Fibroblast of skin of abdomen (primary cell): Measurements from ENCODE around the gene MTUS2.
"Not testable (repeated sequence)": the region's sequence is repeated elsewhere in the genome, so short reads cannot be mapped to it uniquely, and the experiment has no call there.

ENCODE experiments used
- DNase-seq: peaks from one replicate; pipeline ENCODE4 v3.0.0-alpha.2; 2013

Gene MTUS2

DNA sequence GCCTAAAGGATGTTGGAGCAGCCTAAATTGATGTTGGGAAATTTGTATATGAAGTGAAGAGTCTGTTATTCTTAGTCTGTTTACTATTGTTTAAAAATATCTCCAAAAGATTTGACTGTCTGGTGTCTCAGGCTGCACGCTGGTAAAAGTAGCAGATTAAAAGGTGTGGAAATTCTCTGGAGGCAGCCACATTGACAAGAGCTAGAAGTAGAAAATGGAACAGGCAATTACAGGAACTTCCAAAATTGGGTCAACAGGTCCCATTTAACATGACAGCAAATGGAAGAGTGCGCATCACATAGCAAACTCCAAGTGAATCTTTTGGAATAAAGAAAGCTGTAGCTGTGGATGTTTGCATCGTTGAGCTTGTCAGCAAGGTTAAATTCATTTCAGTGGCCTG is 138.3 kb downstream of the MTUS2 start:
- DNase-seq, result no peak

GRCh38 chr13:28964052-28964451 is 143.9 kb downstream of the MTUS2 start:
- DNase-seq, result no peak

DNA sequence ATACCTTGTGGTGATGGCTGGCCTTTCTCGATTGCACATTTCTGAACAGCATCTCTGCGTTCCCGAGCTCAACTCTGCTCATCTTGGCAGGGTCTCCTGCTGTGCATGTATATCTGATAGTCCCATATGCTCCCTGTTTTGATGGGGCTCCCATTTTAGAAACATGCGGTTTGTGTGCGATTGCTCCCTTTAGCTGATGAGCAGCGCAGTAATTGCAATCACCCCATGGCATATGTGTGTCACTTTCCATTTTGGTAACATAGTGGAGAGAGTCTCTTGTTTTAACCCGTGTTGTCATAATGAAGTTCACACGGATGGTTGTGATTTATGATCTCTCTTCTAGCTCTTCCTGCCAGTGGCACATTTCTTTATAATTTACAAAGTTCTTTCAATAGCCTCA is 144.7 kb downstream of the MTUS2 start:
- DNase-seq, result no peak

- DNase-seq, result no peak
These were observed 147.1 kb downstream of the MTUS2 start for GRCh38 chr13:28967029-28967915.

DNA sequence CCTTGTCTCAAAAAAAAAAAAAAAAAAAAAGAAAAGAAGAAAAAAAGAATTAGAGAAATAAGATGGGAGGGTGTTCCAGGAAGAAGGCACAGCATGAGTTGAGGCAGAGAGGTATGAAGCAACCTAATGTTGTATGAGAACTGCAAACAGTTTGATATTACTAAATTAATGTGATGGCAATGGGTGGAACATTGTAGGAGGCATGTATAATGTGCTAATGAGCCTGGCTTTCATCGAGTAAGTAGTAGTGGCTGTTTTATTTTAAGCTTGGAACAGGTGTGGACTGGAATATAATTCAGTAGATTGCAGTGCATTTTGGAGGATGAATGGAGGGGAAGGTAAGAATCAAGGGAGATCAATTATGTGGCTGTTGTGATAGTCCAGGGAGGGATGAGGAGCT is 156.1 kb downstream of the MTUS2 start:
- DNase-seq, result no peak

DNA sequence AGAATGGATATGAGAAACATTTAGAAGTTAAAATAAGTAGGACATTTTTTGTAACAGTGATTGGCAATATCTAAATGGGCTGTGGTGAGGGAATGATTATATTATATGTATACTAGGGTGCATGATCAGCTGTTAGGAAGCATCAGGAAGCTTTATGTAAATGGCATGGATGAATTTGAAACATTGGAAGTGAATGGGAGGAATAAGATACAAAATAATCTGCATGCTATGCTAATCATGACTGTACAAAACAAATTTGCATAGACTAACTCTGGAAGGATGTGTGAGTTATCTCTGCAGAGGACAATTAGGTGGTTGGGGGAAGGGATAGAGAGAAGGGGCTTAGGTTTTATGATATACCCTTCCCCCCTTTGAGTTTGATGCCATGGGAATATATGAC is 156.5 kb downstream of the MTUS2 start:
- no peak for DNase-seq

GRCh38 chr13:28978574-28978973 is 158.4 kb downstream of the MTUS2 start:
- no peak for DNase-seq

GRCh38 chr13:28981530-28981929 is 161.4 kb downstream of the MTUS2 start:
- no peak for DNase-seq

GRCh38 chr13:28983641-28984040 is 163.5 kb downstream of the MTUS2 start:
- no peak for DNase-seq

DNA sequence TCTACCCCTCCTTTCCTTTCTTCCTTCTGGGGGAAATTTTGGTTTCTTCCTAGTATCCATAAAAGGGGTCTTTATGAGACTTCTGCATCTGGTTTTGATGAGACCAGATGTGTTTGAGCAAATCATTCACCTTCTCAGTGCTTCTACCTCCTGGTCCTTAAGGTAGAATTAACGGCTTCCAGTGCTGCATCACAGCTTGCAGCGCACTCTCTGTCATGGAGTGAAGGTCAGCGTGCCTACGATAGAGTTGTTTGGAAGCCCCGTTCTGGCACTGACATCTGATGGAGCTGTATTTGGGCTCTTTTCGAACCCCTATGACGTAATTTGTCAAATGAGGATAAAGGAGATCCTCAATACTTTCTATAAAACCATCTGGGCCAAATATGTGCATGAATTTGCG is 164.2 kb downstream of the MTUS2 start:
- DNase-seq, result no peak

GRCh38 chr13:28984825-28985224 is 164.7 kb downstream of the MTUS2 start:
- no peak for DNase-seq

GRCh38 chr13:28990378-28990777 is 170.2 kb downstream of the MTUS2 start:
- DNase-seq, result not testable (repeated sequence)

DNA sequence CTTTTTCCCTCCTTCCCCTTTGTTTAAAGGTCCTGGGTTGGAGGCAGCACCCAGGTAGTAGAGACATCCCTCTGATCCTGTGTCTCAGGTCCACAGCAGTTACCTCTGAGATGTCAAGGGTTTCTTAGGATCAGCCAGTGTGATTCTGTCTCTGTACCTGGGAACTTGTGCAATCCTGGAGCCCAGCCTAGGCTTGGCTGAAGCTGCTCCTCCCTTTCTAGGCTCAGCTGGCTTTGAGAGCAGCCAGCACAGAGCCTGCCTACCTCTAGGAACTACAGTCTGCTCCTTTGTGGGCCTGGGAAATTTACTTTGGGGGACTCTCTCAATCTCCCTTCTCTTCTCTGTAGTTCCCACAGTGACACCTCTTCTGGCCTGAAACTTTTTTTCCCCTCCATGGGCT is 171.6 kb downstream of the MTUS2 start:
- no peak for DNase-seq

DNA sequence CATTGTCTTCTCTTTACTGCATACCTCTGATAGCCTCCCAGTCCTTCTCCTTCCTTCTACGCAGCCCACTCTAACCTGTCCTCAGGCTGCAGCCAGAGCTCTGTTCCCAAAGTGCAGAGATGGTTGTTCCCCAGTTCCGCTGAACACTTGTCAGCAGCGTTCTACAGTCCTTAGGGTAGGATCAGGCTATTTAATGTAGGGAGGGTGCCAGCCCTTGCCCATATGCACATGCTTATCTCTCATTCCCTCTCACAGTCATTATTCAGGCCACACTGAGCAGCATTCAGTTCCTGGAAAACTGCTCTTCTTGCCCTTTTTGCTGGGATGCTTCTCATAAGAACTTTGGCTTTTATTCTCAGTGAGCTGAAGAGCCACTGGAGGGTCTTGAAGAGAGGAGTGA is 180.7 kb downstream of the MTUS2 start:
- no peak for DNase-seq

- no peak for DNase-seq
These were observed 185.1 kb downstream of the MTUS2 start for GRCh38 chr13:29005035-29005762.

- no peak for DNase-seq
These were observed 185.6 kb downstream of the MTUS2 start for GRCh38 chr13:29005763-29006120.

- no peak for DNase-seq
These were observed 186.3 kb downstream of the MTUS2 start for GRCh38 chr13:29006359-29006850.

DNA sequence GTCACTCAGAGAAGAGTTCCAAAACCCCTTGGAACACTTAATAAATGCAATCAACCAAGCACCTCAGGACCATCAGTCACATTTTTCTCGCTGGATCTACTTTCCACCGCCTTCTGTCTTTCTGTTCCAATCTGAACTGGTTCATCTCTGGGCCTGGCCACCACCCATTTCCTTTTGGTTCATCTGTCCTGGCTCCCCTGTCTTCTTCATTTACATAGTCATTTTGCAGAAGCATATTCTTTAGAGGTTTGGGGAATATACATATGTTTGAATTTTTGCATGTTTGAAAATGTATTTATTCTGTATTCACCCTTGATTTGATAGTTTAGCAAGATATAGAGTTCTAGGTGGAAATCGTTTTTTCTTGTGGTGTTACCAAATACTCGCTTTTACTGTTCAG is 188.2 kb downstream of the MTUS2 start:
- no peak for DNase-seq

DNA sequence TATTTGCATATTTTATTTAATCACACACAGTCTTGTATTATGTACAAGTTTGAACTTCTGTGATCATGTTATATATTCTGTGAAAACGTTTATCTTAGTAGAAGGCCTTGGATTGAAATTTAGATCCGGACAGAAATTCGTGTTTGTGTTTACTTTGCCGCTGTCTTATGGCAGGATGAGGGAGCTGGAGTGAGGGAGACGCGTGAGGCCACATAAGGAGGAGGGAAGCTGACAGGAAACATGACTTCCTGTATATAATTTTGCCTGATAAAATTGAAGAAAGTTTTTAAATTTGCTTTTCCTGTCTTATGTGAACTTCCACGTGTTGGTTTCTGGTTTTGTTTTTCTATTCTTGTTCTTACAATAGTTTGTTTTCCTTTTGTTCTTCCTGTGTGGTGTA is 200.2 kb downstream of the MTUS2 start:
- no peak for DNase-seq

GRCh38 chr13:29021311-29021710 is 201.2 kb downstream of the MTUS2 start:
- no peak for DNase-seq

- DNase-seq, result no peak
These were observed 201.6 kb downstream of the MTUS2 start for GRCh38 chr13:29021717-29022116.

- no peak for DNase-seq
These were observed 202.3 kb downstream of the MTUS2 start for GRCh38 chr13:29022410-29022809.

DNA sequence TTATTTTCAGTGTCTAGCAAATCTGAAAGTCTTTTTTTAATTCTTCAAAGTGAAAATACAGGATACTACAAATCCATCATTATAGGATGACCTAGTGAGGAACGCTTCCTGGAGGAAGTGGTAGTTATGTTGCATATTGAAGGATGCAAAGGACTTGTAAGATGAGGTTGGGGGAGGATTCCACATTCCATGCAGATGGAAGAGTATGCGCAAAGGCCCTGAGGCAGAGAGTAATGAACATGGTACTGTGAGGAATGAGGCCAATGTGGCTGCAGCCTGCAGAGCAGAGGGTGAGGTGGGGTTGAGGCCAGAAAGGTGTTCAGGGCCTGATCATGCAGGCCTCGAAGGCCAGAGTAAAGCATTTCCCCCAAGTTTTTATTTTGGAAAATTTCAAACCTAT is 202.8 kb downstream of the MTUS2 start:
- no peak for DNase-seq

GRCh38 chr13:29024783-29025182 is 204.6 kb downstream of the MTUS2 start:
- no peak for DNase-seq
